ENCODE data around the gene MYOZ3.

The MYOZ3 gene

GRCh38 chr5:150642991-150643710, 17.9 kb upstream of the MYOZ3 start:
- no peak for DNase-seq

GRCh38 chr5:150644058-150644457, 17.0 kb upstream of the MYOZ3 start:
- DNase-seq, result no peak

- DNase-seq, result no peak
Observed at GRCh38 chr5:150644514-150644913, 16.5 kb upstream of the MYOZ3 start.

GRCh38 chr5:150645070-150645700, 15.9 kb upstream of the MYOZ3 start:
- DNase-seq, result no peak

DNA sequence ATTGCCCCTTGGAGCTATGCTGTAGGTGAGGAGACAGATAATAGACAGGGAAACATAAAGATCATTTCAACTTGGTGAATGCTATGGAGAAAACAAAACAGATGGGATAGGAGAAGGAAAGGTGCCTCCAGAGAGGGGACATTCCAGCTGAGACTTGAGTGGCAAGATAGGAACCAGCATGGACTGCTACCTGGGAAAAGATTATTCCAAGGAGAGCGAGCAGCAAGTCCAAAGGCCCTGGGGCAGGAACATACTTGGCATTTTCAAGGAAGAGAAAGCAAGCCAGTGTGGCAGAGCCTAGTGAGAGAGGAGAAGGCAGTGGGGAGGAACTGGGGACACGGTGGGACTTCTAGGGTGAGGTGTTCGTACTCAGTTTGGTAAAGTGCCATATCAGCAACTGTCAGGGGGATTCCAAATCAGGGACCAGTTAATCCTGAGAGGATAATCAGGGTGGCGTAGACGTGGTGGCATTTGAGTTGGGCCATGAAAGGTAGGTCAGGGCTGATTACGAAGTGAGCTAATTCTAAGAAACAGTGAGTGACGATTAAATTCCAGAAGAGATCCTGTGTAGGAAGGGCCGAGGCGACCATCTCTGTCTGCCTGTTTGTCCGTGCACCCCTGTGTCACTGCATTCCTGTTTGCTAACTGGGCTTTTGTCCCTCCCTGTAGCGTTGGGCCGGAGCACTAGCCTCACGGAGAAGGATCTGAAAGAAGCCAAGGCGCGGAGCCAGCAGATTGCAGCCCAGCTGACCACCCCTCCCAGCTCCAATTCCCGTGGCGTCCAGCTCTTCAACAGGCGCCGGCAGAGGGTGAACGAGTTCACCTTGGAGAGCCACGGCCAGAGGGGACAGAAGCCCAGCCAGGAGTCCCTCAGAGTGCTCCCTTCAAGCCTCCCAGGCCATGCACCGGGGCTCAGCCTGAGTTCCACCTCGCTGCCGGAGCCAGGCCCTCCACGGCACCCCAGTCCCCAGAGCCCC, 13.5 kb upstream of the MYOZ3 start:
- no peak for DNase-seq

DNA sequence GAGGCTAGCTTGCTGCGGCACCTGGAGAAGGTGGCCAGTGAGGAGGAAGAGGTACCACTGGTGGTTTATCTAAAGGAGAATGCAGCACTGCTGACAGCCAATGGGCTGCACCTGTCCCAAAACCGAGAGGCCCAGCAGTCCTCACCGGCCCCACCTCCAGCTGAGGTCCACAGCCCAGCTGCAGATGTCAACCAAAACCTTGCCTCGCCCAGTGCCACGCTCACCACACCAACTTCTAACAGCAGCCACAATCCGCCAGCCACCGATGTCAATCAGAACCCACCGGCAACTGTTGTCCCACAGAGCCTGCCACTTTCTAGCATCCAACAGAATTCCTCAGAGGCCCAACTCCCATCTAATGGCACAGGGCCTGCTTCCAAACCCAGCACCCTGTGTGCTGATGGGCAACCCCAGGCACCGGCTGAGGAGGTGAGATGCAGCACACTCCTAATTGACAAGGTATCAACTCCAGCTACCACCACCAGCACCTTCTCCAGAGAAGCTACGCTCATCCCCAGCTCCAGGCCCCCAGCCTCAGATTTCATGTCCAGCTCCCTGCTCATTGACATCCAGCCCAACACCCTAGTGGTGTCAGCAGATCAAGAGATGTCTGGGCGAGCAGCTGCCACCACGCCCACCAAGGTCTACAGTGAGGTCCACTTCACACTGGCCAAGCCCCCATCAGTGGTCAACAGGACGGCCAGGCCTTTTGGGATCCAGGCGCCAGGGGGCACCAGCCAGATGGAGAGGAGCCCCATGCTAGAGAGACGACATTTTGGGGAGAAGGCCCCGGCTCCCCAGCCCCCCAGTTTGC, 12.6 kb upstream of the MYOZ3 start:
- no peak for DNase-seq

- no peak for DNase-seq
Observed at GRCh38 chr5:150649108-150650020, 11.7 kb upstream of the MYOZ3 start.

DNA sequence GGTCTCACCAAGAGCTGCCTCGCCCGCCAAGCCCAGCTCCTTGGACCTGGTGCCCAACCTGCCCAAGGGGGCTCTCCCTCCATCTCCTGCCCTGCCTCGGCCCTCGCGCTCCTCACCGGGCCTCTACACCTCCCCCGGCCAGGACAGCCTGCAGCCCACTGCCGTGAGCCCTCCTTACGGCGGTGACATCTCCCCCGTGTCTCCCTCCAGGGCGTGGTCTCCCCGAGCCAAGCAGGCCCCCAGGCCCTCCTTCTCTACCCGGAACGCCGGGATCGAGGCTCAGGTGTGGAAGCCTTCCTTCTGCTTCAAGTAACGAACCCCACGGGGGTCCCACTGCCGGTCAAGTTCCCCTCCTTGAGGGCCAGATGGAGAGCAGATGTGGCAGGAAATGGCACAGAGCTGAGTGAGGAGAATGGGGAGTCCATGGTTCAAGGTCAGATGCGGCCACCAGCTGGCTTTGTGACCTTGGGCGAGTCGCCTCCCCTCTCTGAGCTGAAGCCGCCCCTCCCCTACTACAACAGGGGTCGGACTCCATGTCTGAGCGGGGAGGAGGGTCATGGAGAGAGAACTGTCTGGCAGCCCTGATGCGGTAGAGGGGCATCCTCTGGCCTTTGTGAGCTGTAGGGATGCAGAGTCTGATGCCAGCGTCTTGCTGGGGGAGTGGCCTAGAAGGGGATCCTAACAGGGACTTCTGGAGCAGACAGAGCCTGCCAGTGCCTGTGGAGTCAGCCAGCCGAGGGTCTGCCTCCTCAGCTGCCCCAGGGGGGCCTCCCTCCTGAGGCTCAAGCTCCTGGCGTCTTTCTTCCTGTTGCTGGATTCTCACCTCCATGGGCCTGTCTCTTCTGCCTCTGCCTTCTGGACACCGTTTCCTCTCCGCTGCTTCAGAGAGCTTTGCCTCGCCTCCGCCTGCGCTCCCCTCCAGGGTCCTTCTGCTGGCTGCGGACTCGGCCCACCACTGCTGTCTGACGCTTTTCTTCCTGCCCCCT, 10.7 kb upstream of the MYOZ3 start:
- no peak for DNase-seq

- DNase-seq, result no peak
Observed at GRCh38 chr5:150651382-150651781, 9.7 kb upstream of the MYOZ3 start.

GRCh38 chr5:150651924-150652671, 9.0 kb upstream of the MYOZ3 start:
- no peak for DNase-seq

- no peak for DNase-seq
Observed at GRCh38 chr5:150653145-150653761, 7.8 kb upstream of the MYOZ3 start.

DNA sequence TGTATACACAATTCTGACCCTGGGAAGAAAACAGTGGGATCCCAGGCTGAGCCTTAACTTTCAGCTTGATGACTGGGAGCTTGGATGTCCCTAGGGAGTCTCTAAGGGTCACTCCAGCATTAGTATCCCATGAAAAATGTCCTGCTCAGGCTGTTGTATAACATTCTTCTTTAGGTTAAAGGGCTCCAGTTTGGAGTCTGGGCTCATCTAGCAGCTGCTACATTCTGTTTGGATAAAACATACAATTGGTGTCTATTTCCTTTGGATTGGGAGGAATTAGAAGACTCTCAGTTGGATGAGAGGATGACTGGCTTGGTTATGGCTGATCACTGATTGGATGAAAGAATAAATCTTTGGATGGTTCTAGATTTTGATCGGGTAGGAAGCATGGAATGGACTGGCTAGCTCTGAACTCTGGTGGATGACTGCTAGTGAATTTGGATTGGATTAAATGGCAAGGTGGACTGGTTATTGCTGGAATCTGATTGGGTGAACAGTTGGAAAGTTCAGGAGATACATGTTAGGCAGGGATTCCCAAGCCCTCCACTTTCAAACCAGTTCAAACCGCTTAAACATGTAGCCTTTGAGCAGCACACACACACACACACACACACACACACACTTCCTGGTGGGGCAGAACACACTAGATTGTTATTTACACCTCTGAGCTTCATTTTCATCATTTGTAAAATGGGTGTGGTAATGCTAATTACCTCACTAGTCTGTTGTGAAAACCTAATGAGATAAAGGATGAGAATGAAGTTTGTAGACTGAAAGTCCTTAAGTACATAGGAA, 7.1 kb upstream of the MYOZ3 start:
- no peak for DNase-seq

DNA sequence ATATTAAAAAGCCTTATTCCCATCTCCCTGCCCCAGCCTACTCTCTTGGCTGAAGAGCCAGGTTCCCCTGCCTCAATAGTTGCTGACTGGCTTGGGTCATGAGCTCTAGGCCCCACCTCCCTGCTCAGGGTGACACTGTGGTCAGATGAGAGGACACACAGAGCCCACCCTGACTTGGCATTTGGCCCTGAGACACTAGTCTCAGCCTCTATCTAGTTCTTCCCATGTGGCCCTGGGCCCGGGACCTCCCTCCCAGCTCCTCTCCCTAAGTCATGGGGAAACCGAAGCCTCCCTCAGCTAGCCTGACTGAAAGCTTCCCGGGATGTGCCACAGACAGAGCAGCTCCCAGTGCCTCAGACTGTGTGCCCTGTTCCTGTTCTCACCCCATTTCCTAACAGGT, 5.8 kb upstream of the MYOZ3 start:
- DNase-seq, result no peak

DNA sequence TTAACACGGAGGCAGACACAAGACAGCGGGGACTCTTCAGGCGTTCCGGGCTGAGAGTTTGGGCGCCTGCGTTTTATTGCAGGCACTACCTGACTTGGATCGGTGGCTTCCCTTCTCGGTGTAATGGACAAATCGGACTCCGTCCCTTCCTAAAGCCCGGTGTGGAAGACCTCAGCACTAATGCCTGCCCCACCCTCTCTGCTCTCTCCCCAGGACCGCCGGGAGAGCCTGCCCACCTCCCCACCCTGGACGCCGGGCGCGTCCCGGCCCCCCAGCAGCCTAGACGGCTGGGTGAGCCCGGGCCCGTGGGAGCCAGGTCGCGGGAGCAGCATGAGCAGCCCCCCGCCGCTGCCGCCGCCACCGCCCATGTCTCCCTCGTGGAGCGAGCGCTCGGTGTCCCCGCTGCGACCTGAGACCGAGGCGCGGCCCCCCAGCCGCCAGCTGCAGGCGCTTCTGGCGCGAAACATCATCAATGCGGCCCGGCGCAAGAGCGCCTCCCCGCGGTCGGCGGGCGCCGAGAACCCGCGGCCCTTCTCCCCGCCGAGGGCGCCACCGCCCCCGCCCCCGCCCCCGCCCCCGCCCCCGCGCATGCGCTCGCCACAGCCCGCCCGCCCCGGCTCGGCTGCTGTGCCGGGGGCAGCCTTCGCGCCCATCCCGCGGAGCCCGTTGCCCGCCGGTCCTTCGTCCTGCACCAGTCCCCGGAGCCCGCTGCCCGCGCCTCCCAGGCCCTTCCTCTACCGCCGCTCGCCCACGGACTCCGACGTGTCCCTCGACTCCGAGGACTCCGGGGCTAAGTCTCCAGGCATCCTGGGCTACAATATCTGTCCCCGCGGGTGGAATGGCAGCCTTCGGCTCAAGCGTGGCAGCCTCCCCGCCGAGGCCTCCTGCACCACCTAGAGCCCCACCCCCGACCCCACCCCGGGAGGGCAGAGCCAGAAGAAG, 4.6 kb upstream of the MYOZ3 start:
- DNase-seq, result peak; percentile 98

DNA sequence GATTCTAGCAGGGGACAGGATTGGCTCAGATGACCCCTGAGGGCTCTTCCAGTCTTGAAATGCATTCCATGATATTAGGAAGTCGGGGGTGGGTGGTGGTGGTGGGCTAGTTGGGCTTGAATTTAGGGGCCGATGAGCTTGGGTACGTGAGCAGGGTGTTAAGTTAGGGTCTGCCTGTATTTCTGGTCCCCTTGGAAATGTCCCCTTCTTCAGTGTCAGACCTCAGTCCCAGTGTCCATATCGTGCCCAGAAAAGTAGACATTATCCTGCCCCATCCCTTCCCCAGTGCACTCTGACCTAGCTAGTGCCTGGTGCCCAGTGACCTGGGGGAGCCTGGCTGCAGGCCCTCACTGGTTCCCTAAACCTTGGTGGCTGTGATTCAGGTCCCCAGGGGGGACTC, 2.9 kb upstream of the MYOZ3 start:
- no peak for DNase-seq

DNA sequence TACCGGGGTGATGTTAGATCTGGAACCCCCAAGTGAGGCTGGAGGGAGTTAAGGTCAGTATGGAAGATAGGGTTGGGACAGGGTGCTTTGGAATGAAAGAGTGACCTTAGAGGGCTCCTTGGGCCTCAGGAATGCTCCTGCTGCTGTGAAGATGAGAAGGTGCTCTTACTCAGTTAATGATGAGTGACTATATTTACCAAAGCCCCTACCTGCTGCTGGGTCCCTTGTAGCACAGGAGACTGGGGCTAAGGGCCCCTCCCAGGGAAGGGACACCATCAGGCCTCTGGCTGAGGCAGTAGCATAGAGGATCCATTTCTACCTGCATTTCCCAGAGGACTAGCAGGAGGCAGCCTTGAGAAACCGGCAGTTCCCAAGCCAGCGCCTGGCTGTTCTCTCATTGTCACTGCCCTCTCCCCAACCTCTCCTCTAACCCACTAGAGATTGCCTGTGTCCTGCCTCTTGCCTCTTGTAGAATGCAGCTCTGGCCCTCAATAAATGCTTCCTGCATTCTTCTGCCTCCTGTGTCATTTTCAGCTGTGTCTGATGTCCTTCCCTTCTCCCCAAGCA, 2.3 kb upstream of the MYOZ3 start:
- DNase-seq, result no peak
